H1 (cell line): Measurements from ENCODE around the gene CLPX. TPM values are rescaled to one million over a fixed set of nuclear protein-coding genes. Genes with fewer than 3 reads are reported as not detected.

Experiments used
- CTCF ChIA-PET: fragments of 300-600 bp; sonication (Branson Sonifier 250); formaldehyde crosslinking; loops from one replicate; lab custom pipeline; 2021; ENCODE audit not compliant: partially characterized antibody; lab: Charles Lee
- POLR2A ChIA-PET: fragments of 300-600 bp; sonication (Branson Sonifier 250); formaldehyde crosslinking; loops from one replicate; lab custom pipeline; 2021; ENCODE audit warnings: inconsistent platforms; ENCODE audit not compliant: partially characterized antibody; lab: Charles Lee
- DNase-seq, 2 experiments: peaks; one replicate each; pipeline versions ENCODE4 v3.0.0 to v3.0.0-alpha.2; 2010 to 2022; ENCODE audit warnings: low spot score in 2 of 2, low read depth in 1 of 2, mixed read lengths in 1 of 2
- FAIRE-seq: peaks from 2 replicates; lab custom pipeline; 2011; peaks lifted over from hg19 to GRCh38; lab: Jason Lieb, UNC
- H2AFZ ChIP-seq: 2 replicates; pipeline ENCODE4 v1.8.1; 2012; ENCODE audit warnings: low read length, inconsistent platforms
- H2AK5ac ChIP-seq: 2 replicates; pipeline ENCODE4 v1.6.1; 2013; ENCODE audit warnings: low read depth, low read length
- H2BK120ac ChIP-seq: replicated peaks from 2 replicates; pipeline ENCODE3; 2013; ENCODE audit warnings: low read depth, low read length, inconsistent platforms
- H2BK12ac ChIP-seq: 2 replicates; pipeline ENCODE4 v1.6.1; 2013; ENCODE audit warnings: low read depth, low read length
- H2BK15ac ChIP-seq: 2 replicates; pipeline ENCODE4 v1.6.1; 2013; ENCODE audit warnings: low read length
- H2BK20ac ChIP-seq: 2 replicates; pipeline ENCODE4 v1.6.1; 2013; ENCODE audit warnings: low read length
- H2BK5ac ChIP-seq: 2 replicates; pipeline ENCODE4 v1.6.1; 2013; ENCODE audit warnings: low read depth, low read length
- H3K14ac ChIP-seq: 2 replicates; pipeline ENCODE4 v1.6.1; 2013; ENCODE audit warnings: inconsistent platforms; ENCODE audit not compliant: insufficient read length
- H3K18ac ChIP-seq: 2 replicates; pipeline ENCODE4 v1.6.1; 2013; ENCODE audit warnings: low read length; ENCODE audit errors: extremely low read depth
- H3K23ac ChIP-seq: 2 replicates; pipeline ENCODE4 v1.6.1; 2013; ENCODE audit warnings: inconsistent platforms; ENCODE audit not compliant: insufficient read length
- H3K23me2 ChIP-seq: 2 replicates; pipeline ENCODE4 v1.6.1; 2013; ENCODE audit warnings: low read depth, low read length
- H3K27ac ChIP-seq: 2 replicates; pipeline ENCODE4 v1.6.1; 2011; ENCODE audit warnings: low read depth, low read length, inconsistent platforms
- H3K27me3 ChIP-seq, 4 experiments: replicated peaks in 1 of 4; 1 replicate in 1 of 4; 2 replicates in 3 of 4; pipeline versions ENCODE4 v1.6.1 to v1.8.1; 2011 to 2013; ENCODE audit warnings: low read length in 3 of 4, mild to moderate bottlenecking in 3 of 4, inconsistent platforms in 2 of 4, mixed read lengths in 2 of 4, moderate library complexity in 1 of 4; ENCODE audit not compliant: control insufficient read depth in 3 of 4, insufficient read depth in 3 of 4; ENCODE audit errors: extremely low read depth in 1 of 4
- H3K36me3 ChIP-seq, 4 experiments: 2 replicates each; pipeline versions ENCODE4 v1.6.1 to v1.8.1; 2011 to 2013; ENCODE audit warnings: mild to moderate bottlenecking in 4 of 4, low read length in 3 of 4, moderate library complexity in 2 of 4, control low read depth in 1 of 4, inconsistent platforms in 1 of 4; ENCODE audit not compliant: insufficient read depth in 4 of 4, control insufficient read depth in 2 of 4
- H3K4ac ChIP-seq: replicated peaks from 2 replicates; pipeline ENCODE3; 2013; ENCODE audit warnings: low read length, low read depth, mixed read lengths, inconsistent platforms; ENCODE audit not compliant: insufficient read length
- H3K4me1 ChIP-seq, 4 experiments: replicated peaks in 1 of 4; 1 replicate in 1 of 4; 2 replicates in 3 of 4; pipeline versions ENCODE4 v1.6.1 to v1.8.1; 2011 to 2013; ENCODE audit warnings: low read length in 3 of 4, inconsistent platforms in 2 of 4, mixed read lengths in 1 of 4; ENCODE audit not compliant: insufficient read depth in 4 of 4, control insufficient read depth in 3 of 4
- H3K4me2 ChIP-seq, 2 experiments: 2 replicates each; pipeline versions ENCODE4 v1.6.1 to v1.8.1; 2011 to 2013; ENCODE audit warnings: low read depth in 2 of 2, low read length in 2 of 2, control low read depth in 1 of 2, inconsistent platforms in 1 of 2, mild to moderate bottlenecking in 1 of 2; ENCODE audit not compliant: insufficient read depth in 1 of 2
- H3K4me3 ChIP-seq, 4 experiments: fragments of 200-600, 300-600 bp in 1 of 4; sonication (generic), shearing (Covaris generic), sonication (Bioruptor Twin) in 1 of 4; 2 replicates each; pipeline versions ENCODE4 v1.5.1 to v1.8.1; 2011 to 2016; ENCODE audit warnings: low read length in 4 of 4, low read depth in 3 of 4, control low read depth in 2 of 4, inconsistent platforms in 2 of 4, mild to moderate bottlenecking in 2 of 4, mixed read lengths in 1 of 4, moderate library complexity in 1 of 4; ENCODE audit not compliant: insufficient read depth in 2 of 4; ENCODE audit errors: extremely low read depth in 1 of 4
- H3K56ac ChIP-seq: replicated peaks from 2 replicates; pipeline ENCODE3; 2013; ENCODE audit warnings: low read depth, mild to moderate bottlenecking, mixed read lengths, low read length, inconsistent platforms; ENCODE audit not compliant: insufficient read length
- H3K79me1 ChIP-seq: 2 replicates; pipeline ENCODE4 v1.6.1; 2013; ENCODE audit warnings: low read depth, low read length, control low read depth
- H3K79me2 ChIP-seq, 2 experiments: 2 replicates each; pipeline versions ENCODE4 v1.6.1 to v1.8.1; 2012 to 2013; ENCODE audit warnings: low read length in 2 of 2, mild to moderate bottlenecking in 2 of 2, inconsistent platforms in 1 of 2; ENCODE audit not compliant: insufficient read depth in 2 of 2, control insufficient read depth in 1 of 2
- H3K9ac ChIP-seq, 4 experiments: replicated peaks in 1 of 4; 1 replicate in 1 of 4; 2 replicates in 3 of 4; pipeline versions ENCODE4 v1.6.1 to v1.8.1; 2011 to 2013; ENCODE audit warnings: low read depth in 3 of 4, low read length in 3 of 4, control low read depth in 2 of 4, mild to moderate bottlenecking in 2 of 4, moderate library complexity in 2 of 4, inconsistent platforms in 1 of 4; ENCODE audit errors: extremely low read depth in 1 of 4
- H3K9me3 ChIP-seq, 2 experiments: 2 replicates each; pipeline versions ENCODE4 v1.6.1 to v1.8.1; 2012 to 2013; ENCODE audit warnings: mild to moderate bottlenecking in 2 of 2, moderate library complexity in 2 of 2, control low read depth in 1 of 2, inconsistent platforms in 1 of 2, low read depth in 1 of 2, low read length in 1 of 2, mixed read lengths in 1 of 2; ENCODE audit not compliant: insufficient read depth in 2 of 2
- H4K20me1 ChIP-seq, 2 experiments: replicated peaks in 1 of 2; 2 replicates each; pipeline versions ENCODE3 to v1.8.1; 2011 to 2013; ENCODE audit warnings: inconsistent platforms in 2 of 2, low read length in 2 of 2, mild to moderate bottlenecking in 1 of 2; ENCODE audit not compliant: insufficient read depth in 2 of 2, control insufficient read depth in 1 of 2
- H4K5ac ChIP-seq: 2 replicates; pipeline ENCODE4 v1.6.1; 2013; ENCODE audit warnings: low read length, low read depth, mixed read lengths, inconsistent platforms; ENCODE audit not compliant: insufficient read length
- H4K8ac ChIP-seq: 2 replicates; pipeline ENCODE4 v1.8.0; 2013; ENCODE audit warnings: mild to moderate bottlenecking, moderate library complexity, low read length, inconsistent platforms; ENCODE audit not compliant: insufficient read depth; ENCODE audit errors: extremely low read depth
- H4K91ac ChIP-seq: replicated peaks from 2 replicates; pipeline ENCODE3; 2013; ENCODE audit warnings: low read length, mixed read lengths, inconsistent platforms; ENCODE audit not compliant: insufficient read length
- CEBPB ChIP-seq: IDR thresholded peaks from 2 replicates; pipeline ENCODE4 v1.6.1; 2012; ENCODE audit warnings: low read depth, low read length
- RAD21 ChIP-seq, 2 experiments: IDR thresholded peaks in 1 of 2; conservative IDR thresholded peaks in 1 of 2; 2 replicates each; pipeline ENCODE4 v1.6.1; 2011; ENCODE audit warnings: low read depth in 2 of 2, low read length in 2 of 2, improper control_type of control experiment in 1 of 2, inconsistent platforms in 1 of 2, mild to moderate bottlenecking in 1 of 2, moderate library complexity in 1 of 2
- SP2 ChIP-seq: IDR thresholded peaks from 2 replicates; pipeline ENCODE4 v1.6.1; 2012; ENCODE audit warnings: mild to moderate bottlenecking, low read length, inconsistent platforms
- WGBS, 2 experiments: shearing (Covaris generic) in 1 of 2; methylation state at CpG; one replicate each; pipeline versions ENCODE4 v1.1.6 to v1.1.7; 2013 to 2015; ENCODE audit warnings: low lambda C conversion rate in 2 of 2, mixed read lengths in 2 of 2, inconsistent platforms in 1 of 2, low coverage in 1 of 2, missing lambda C conversion rate in 1 of 2; ENCODE audit not compliant: insufficient replicate concordance in 2 of 2, insufficient coverage in 1 of 2, insufficient read length in 1 of 2; ENCODE audit errors: extremely low coverage in 1 of 2, missing lambda C conversion rate in 1 of 2; 5-methylcytosine and 5-hydroxymethylcytosine counted together
- polyA plus RNA-seq, 7 experiments: library from polyadenylated mRNA; depleted of rRNA in 3 of 7; stranded (reverse) in 5 of 7; unstranded in 2 of 7; fragments of >200 nt in 5 of 7; fragments of 200-250 nt in 2 of 7; gene quantifications; 1 replicate in 5 of 7; 2 replicates in 1 of 7; 4 replicates in 1 of 7; pipeline versions ENCODE4 v1.2.1 to v1.2.3, GENCODE V29; 2011 to 2013; ENCODE audit warnings: missing spikeins in 2 of 7, mixed read lengths in 2 of 7
- total RNA-seq: library from RNA; stranded (reverse); fragmentation: NEBNext Ultra II Directional; extraction: Animal tissue kit (Norgen Biotek cat#: 25700); gene quantifications from 2 replicates; pipeline ENCODE4 v1.2.1, GENCODE V29; 2021
- TF ChIP-seq, protein P1 (sequence below), 3 experiments: IDR thresholded peaks; 1 replicate in 2 of 3; 2 replicates in 1 of 3; pipeline versions ENCODE4 v1.5.1 to v1.6.1; 2011; ENCODE audit warnings: low read length in 3 of 3, mild to moderate bottlenecking in 3 of 3, inconsistent platforms in 2 of 3, low read depth in 1 of 3, moderate library complexity in 1 of 3; ENCODE audit not compliant: insufficient read depth in 1 of 3; ENCODE audit errors: control extremely low read depth in 1 of 3

The CLPX gene
- total and polyA plus RNA-seq, 2 of the 8 experiments (the other 6 are each of a cell fraction or from before 2014, with no cell fraction given), result 10.5 to 53.6 TPM

DNA sequence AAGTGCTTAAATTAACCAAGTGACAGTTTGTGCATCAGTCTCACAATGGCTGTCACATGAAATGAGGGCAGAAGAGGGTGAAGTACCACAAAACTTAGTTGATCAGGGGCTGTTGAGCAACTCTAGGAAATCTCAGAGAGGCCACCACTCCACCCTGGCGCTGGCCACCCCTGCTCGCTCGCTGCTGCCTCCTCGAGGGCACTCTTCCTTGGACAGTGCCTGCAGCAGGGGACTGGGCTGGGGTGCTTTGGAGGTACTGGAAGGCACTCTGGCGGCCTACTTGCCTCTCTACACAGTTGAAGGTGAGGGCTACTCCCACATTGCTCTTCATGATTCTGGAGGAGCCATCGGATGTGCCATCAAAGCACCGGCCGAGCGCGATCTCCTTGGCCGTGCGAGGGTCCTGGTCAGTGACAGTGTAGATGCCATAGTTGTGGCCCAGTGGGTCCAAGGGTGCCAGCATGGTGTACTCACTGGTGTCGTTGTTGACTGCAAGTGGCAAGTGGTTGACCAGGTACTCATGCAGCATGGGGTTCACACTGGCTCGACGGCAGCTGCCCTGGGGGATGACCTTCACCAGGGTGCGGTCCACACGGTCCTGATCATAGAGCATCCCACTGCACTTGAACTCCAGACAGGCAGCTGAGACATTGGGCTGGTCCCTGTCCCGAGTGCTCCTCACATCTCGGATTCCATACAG is 11.6 kb upstream of the CLPX start:
- Histone ChIP-seq H2BK12ac (no peak overlapping the region), H3K9ac (no peak overlapping the region), H4K91ac (peak overlapping the region; percentile 30), H3K9me3 (peaks cover 3 to 5% of the 10 kb centered on the region in 2 experiments; a peak in 1 of 4 replicates), H3K4me3 (no peak overlapping the region), H3K14ac (no peak overlapping the region), H3K23me2 (no peaks in the 10 kb centered on the region), H3K18ac (no peak overlapping the region), H3K27ac (no peak overlapping the region), H3K4me2 (no peak overlapping the region), H3K56ac (no peak overlapping the region), H3K23ac (no peak overlapping the region), H3K36me3 (no peaks in the 10 kb centered on the region), H4K5ac (no peak overlapping the region), H2AFZ (no peak overlapping the region), H3K79me2 (no peaks in the 10 kb centered on the region), H2AK5ac (no peak overlapping the region), H3K27me3 (no peaks in the 10 kb centered on the region), H2BK5ac (no peak overlapping the region), H2BK20ac (no peak overlapping the region), H4K20me1 (no peaks in the 10 kb centered on the region), H3K79me1 (no peaks in the 10 kb centered on the region), H4K8ac (no peak overlapping the region; the same call in 1 of the 2 replicates), H2BK15ac (no peak overlapping the region), H3K4ac (no peak overlapping the region), H3K4me1 (0 out of 7 replicates have a peak, but pooled peaks cover 0 to 2% (median 0%) of the 10 kb centered on the region in 4 experiments), H2BK120ac (no peak overlapping the region)
- TF ChIP-seq RAD21 (IDR thresholded peaks at IDR 0.05 in 1 of 2, conservative IDR thresholded peaks at IDR 0.05 in 1 of 2; ENCODE audit: low read depth in 2 of 2, low read length in 2 of 2) (peak in 1 of 2 experiments; percentile 41; a peak in 1 of 4 replicates), SP2 (no peak), CEBPB (0 out of 2 replicates have a peak, but pooled peaks have one; percentile 29)
- TF ChIP-seq, protein P1, sequence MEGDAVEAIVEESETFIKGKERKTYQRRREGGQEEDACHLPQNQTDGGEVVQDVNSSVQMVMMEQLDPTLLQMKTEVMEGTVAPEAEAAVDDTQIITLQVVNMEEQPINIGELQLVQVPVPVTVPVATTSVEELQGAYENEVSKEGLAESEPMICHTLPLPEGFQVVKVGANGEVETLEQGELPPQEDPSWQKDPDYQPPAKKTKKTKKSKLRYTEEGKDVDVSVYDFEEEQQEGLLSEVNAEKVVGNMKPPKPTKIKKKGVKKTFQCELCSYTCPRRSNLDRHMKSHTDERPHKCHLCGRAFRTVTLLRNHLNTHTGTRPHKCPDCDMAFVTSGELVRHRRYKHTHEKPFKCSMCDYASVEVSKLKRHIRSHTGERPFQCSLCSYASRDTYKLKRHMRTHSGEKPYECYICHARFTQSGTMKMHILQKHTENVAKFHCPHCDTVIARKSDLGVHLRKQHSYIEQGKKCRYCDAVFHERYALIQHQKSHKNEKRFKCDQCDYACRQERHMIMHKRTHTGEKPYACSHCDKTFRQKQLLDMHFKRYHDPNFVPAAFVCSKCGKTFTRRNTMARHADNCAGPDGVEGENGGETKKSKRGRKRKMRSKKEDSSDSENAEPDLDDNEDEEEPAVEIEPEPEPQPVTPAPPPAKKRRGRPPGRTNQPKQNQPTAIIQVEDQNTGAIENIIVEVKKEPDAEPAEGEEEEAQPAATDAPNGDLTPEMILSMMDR (IDR thresholded peaks at IDR 0.05; ENCODE audit: control extremely low read depth in 1 of 3, insufficient read depth in 1 of 3, low read depth in 1 of 3, low read length in 3 of 3), result peak; percentile 27 to 47 (median 30)
- DNase-seq (peak in 1 of 2 experiments; percentile 56), FAIRE-seq (no peak)
- ChIA-PET POLR2A (interaction anchor here (1.0 to 1.3 kb wide), 2 partner anchors 101 to 108 kb away, joined by 3 read pairs; partner anchors contain the start of gene RNU5B-1), CTCF (interaction anchor here (1.0 to 11.8 kb wide), 9 partner anchors 13 to 103 kb away, joined by 3 to 123 read pairs (median 4); partner anchors contain the start of gene CILP)
- 95% methylated on average over 19 of the region's 19 CpGs; no CpG with 5 or more reads in 1 of the 2 experiments for WGBS, 2 experiments
